Activated effector memory CD4-positive, alpha-beta T cell treated with Interleukin-2 at 50 U/mL for 16 hours (primary cell): ENCODE data around the gene PYY.
"Not testable (repeated sequence)": the region's sequence is repeated elsewhere in the genome, so short reads cannot be mapped to it uniquely, and the experiment has no call there.

Experiments used
- DNase-seq: peaks from one replicate; pipeline ENCODE4 v3.0.0-alpha.2; 2020

Gene PYY

DNA sequence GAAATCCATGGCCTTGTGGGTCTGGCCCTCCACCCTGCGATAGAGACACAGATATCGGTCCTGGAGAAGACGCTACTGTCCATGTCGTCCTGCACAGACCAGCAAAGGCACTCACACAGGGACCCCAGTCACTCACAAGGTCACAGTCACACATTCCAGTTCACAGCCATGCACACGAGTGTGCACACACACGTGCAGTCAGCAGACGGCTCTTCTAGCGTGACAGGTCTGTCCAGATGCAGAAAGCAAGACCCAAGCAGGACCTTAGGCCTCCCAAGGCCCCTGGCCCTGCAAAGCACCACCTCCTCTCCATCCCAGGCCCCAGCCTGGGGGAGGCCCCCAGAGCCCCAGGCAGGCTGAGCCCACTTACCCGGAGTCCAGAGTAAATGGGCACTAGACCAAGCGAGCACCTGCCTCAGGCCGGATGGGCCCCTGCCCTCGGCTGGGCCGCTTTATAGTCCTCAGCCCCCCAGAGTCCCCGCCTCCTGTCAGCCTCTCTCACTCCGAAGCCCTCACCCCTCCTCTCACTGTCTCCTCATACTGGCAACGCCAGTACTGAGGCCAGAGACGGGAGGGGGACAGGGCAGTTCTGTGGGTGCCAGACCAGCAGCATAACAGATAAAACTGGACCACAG lies 11.6 kb downstream of the PYY start, which contains the start of gene PPY:
Gene PPY (minus strand): TSS at position 426 of the 635 bp plus-strand sequence. CDS start 822 bp downstream, outside the sequence.
- no peak for DNase-seq

DNA sequence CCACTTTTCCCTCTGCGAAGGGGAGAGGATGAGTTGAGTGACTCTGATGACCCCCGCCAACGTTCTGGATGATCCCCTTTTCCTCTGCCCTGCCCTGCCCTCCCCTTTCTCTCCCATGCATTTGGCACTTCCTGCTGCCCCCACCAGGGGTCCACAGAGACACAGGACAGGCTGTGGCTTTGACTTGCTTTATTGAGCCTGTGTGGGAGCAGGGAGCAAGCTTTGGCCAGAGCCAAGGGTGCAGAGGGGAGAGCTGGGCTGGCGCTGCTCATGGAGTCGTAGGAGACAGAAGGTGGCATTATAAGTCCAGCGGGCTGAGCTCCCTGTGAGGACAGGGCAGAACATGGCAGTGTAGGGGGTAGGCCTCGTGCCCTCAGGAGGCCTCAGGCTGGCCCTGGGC lies 13.1 kb downstream of the PYY start:
- no peak for DNase-seq

DNA sequence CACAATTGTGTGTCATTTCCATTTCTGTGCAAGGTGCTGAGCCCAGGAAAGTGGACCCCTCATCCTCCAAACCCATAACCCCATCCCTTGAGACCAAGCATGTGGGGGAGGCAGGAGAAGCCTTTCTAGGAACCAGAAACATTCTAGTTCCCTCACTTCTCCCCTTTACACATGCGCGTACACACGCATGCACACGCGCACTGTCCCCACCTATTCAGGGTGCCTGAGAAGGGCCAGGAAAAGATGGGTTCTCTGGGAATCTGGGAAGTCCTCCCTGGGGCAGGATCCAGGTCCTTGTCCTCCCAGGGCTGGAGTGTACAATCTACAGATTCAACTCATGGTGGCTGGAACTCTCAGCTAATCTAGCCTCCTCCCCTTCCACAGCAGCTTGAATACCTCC lies 13.9 kb downstream of the PYY start:
- DNase-seq, result no peak

DNA sequence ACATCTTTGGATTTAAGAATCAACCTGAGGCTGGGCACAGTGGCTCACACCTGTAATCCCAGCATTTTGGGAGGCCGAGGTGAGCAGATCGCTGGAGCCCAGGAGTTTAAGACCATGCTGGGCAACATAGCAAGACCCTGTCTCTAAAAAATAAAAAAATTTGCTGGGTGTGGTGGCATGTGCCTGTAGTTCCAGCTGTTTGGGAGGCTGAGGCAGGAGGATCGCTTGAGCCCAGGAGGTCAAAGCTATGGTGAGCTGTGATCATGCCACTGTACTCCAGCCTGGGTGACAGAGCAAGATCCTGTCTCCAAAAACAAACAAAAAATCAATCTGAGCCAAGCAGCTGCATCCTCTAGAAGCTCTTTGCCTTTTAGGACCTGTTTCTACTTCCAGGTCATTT lies 14.3 kb downstream of the PYY start:
- DNase-seq, result not testable (repeated sequence)

DNA sequence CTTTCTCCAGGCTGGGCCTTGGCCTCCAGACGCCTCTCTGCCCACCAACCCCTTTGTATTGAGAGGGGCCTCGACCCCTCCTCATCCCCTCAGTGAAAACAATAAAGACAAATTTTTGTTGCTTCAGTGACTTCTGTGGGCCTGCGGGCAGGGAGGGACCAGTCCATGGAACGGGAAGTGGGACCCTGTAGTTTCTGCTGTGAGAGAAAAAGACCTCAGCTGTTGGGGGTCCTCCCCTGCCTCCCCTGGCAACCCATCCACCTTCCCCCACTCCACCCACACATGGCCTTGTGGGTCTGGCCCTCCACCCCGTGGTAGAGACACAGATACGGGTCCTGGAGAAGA lies 14.9 kb downstream of the PYY start:
- no peak for DNase-seq

DNA sequence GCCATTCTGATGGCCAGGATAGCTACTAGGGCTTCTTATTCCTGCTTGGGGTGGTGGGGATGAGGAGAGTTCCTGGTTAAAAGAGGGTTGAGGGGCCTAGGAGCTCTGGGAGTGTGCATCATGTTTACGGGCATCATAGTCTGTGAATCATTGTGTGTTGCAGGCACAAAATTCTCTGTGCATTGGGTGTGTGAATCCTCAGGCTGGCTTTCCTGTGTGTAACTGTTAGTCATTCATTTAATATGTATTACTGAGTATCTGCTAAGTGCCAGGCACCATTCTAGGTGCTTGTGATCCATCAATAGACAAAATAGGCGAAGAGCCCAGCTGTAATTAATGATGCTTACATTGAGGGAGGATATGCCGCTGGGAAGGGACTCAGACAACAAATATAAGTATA lies 17.3 kb downstream of the PYY start:
- DNase-seq, result no peak

DNA sequence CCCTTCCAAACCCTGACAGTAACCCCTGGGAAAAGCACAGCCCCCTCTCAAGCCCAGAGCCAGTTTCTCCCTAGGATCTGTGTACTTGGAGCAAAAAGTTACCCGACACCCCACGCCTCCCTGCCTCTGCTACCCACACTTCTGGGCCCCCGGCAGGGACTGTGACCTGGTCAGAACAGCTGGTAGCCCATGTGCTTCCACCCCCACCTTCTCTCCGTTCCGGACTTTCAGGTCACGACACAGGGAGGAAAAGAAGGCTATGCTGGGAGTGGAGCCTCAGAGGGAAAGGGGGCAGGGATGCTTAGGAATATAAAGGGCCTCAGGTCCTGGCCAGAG lies 17.8 kb downstream of the PYY start:
- DNase-seq, result no peak

DNA sequence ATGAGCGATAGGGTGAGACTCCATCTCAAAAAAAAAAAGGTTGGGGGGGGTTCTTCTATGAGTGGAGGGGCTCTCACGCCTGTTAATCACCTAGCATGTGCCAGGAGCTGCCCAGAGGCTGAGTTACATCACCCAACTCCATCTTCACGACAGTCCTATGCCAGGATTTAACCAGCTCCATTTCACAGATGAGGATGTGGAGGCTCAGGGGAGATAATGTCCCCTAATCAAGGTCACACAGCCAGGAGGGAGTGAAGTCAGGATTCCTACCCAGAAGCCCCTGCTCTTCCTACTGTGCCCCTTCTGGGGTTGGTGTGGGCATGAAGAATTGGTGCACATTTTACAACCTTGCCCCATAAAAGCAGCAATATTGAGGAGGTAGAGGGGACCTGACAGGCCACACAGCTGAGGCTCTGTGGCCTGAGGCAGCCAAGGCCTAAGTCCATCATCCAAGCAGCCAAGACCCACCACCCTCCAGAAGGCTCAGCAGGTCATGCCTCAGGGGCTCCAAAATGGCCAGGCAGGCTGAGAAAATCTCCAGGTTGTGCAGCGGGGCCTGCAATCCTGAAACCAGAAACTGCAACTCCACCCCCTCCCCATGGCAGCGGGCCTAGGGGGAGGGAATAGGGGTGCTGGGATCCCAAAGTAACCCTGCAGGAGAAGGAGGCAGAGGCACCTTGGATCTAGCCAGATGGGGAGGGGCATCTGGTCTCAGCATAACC lies 18.4 kb downstream of the PYY start:
- no peak for DNase-seq

DNA sequence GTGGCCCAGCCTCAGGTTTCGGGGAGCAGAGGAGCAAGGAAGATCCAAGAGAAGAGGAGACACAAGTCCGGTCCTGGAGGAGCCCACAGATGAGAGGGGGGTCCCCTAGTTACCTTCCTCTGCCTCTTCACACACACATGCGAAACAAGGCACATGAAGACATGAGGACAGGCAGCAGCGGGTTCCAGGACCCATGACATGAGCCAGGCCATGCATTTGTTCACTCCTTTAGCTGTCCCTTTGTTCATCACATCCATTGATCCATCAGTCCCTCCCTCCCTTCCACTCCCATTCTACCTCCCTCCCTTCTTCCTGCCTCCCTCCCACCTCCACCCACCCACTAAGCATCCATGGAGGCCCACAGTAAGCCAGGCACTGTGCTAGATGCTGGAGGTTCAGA lies 20.8 kb downstream of the PYY start:
- no peak for DNase-seq

DNA sequence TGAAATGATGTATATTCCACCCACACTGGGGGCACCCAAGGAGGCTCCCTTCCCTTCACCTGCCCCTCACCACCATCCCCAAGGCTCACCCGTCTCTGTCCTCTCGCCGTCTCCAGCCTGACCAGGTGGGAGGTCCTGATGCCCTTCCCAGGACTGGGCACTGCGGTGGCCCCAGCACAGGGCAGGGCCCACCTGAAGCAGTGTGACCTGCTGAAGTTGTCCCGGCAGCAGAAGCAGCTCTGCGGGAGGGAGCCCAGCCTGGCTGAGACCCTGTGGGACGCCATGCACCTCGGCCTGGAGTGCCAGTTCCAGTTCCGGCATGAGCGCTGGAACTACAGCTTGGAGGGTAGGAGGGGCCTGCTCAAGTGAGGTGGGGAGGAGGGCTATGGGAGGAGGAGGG lies 21.4 kb downstream of the PYY start:
- no peak for DNase-seq

DNA sequence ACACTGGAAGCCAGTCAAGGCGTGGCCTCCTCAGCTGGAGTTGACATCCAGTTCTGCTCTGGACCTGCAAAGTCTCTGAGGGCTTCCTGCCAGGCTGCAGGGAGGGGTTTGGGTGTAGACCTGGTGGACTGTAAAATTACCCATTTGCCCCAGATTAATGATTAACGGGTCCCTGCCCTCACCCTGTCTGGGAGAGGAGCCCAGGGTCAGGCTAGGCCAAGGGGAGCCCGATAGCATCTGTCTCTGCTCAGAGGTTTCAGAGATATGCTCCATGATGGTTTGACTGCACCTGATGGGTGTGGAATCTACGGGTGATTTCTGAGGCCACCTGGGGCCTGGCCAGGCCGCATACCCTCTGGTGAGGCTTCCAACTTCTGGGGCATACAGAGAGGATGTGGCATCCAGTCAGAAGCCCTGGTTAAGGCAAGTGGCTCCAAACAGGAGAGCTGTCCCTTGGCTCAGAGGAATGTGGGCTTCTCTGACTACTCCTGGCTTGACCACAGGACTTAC lies 22.6 kb downstream of the PYY start:
- DNase-seq, result no peak

DNA sequence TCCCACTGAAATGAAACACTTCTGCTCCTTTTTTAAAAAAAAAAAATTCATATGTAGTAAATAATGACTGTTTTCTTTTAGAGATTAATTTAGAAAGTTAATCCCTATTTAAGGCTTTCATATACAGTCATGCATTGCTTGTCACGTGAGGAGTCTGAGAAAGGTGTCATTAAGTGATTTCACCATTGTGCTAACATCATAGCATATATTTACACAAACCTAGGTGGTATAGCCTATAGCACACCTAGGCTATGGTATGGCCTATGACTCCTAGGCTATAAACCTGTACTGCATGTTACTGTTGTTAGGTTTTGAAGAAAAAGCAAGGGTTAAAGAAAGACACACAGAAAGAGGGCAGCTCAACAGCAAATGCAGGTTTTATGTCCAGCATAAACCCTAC lies 25.1 kb downstream of the PYY start:
- DNase-seq, result no peak

DNA sequence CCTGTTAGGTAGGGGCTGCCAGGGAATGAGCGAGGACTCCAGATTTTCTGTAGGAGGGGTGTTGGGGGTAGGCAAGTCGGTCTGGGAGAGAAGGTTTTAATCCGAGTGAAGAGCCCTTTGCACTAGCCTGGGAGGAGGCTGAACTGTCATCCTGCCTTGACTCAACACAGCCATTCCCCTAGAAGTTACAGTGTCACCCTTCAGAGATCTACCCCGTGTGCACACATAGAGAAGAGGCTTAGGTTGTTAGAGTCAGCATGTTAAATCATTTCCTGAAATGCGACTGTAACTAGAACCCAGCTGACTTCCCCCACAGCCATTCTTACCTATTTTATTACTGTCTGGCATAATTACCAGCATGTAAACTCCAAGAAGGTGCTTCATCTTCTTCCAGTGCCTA lies 25.8 kb downstream of the PYY start:
- DNase-seq, result not testable (repeated sequence)

DNA sequence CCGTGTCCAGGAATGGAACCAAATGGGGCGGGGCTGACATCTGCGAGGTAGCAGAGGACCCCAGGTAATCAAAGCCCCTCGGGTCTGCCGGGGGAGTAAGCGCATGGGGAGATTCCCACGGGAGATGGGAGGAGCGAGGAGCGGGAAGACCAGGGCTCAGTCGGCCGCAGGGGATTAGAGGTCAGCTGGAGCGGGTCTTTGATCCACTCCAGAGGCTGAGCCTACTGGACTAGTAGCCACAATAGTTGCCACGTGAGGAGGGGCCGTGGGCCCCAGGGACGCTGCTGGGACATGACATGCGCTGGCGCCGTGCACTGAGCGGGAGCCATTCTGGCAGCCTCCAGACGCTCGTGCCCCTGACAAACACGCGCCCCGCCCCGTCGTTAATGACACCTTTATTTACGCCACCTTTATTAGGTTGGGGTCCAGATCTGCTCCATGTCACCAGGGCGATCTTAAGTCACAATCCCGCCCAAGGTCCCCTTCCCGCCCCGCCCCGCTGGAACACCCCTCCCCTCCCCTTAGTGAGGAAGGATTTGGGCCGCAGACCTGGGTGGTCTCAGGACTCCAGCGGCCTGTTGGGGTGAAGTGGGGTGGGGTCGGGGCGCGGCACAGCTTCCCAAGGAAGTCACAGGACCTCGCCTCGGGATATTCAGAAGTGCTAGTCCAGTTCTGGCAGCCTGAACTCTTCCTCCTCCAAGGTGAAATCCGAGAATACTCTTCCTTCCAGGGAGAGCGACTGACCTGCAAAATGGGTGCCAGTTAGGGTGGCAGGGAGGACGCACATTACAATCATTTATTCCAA lies 26.5 kb downstream of the PYY start:
- no peak for DNase-seq

DNA sequence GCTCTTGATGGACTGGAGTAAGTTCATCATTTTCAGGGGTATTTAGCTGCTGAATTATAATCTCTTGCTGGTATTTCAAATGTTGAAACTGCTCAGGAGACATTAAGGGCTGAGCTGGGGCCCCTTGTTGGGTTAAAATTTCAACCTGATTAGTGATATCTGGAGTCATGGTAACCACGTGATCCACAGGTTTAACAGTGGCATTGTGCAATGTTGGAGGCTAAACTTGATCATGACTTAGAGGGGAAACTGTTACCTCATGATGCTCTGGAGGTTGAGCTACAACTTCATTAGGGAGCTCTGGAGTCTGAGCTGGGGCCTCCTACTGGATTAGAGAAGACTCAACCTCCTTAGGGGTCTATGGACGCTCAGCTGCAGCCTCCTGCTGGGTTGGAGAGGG lies 29.2 kb downstream of the PYY start:
- no peak for DNase-seq

DNA sequence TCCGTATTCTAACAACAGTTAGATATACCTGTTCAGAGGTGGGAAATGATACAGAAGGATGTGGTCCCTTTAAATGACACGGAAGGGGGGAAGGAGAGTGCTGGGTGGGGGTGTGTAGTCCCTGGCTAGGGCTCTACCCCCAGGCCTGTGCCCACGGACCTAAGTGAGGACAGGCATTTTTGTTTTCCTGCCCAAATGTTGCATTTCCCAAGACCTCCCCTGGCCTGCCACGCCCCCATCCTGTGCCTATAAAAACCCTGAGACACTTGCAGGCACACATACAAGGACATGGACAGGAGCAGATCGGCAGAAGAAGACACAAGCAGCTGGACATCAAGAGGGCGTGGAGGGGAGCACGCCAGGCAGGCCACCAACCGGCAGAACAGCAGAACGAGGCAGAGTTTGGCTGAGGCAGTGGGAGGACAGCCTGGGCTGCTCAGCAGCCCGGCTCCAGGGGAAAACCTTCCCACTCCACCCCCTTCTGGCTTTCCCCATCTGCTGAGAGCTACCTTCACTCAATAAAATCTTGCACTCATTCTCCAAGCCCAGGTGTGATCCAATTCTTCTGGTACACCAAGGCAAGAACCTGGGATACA lies 33.1 kb downstream of the PYY start:
- no peak for DNase-seq

DNA sequence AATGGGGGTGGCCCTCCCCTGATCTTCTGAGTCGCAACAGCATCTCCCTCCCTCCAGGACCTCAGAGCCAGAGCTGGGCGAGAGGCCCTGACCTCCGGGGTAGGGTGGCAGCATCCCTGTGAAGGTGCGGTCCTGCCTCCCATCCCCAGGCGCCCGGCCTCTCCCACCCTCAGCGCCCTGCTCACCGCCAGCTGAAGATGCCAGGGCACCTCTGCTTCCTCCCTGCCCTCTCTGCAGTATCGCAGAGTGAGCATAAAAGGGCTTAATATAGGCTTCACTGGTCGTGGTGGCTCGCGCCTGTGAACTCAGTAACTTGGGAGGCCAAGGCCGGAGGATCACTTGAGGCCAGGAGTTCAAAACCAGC lies 35.7 kb downstream of the PYY start:
- no peak for DNase-seq

DNA sequence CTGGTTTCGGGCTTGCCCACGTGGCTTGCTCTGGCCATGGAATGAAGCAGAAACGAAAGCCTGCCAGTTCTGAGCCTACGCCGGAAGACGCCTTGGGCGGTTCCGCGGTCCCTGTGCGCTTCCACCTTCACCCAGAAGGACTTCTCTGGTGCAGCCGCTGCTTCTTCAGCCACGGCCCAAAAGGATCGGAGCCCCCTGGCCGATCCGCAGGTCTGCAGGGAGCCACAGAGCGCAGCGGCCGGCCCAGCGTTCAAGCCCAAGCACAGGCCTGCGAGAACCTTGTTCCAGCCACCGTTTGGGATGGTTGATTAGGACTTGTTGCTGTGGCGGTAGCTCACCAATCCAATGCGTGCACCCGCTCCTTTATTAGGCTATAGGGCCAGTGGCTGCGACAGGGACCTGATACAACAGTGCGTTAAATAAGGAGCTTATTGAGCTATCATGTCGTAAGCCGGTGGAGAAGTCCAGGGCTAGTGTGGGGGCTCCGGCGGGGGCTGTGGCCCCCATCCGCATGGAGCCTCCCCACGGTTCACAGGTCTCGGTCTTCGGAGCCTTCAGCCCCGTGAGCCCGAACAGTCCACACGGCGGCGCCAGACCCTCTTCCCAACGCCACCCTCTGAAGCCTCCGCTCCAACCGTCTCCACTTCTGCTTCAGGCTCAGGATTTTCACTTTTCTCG lies 36.3 kb downstream of the PYY start:
- peak; percentile 30 for DNase-seq

DNA sequence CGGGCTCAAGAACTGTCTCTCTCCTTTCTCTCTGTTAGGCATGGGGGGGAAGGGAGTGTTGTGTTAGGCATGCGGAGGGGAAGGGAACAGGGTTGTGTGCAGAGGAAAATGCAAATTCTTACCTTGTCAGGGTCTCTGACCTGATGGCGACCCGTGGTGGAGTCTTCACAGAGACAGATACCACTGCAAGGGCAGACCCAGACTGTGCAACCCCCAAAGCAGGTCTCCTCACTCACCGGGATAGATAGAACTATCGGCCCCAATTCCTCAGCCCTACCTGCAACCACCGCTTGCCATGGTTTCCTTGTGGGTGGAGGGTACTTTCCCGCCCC lies 36.8 kb downstream of the PYY start:
- DNase-seq, result no peak

DNA sequence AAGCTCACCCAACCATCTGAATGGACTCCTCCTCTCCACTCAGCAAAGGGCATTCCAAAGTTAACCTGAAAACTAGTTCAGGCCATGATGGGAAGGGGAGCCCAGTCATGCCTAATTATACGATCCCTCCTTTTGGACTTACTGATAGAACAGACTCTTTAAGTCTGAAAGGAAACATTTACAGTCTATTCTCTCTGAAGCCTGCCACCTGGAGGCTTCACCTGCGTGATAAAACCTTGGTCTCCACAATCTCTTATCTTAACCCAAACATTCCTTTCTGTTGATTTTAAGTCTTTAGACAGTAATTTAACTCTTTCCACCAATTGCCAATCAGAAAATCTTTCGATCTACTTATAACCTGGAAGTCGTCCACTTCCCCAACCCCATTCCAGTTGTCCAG lies 37.4 kb downstream of the PYY start:
- DNase-seq, result no peak

DNA sequence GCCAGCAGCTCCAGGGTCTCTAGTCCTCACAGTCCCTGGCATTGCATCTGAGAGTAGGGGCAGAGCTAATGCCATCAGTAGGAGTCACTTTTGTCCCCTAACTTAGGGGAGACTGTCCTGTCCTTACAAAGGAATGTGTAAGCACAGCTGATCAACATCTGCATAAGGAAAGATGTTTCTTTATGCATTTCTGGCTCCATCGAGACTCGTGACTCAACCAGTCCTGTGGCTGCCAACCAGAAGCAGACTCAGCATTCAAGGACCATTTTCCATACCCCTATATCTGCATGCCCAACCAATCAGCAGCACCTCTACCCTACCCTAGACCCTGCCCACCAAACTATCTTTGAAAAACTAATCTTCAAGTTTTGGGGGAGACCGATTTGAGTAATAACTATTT lies 38.2 kb downstream of the PYY start:
- DNase-seq, result no peak

DNA sequence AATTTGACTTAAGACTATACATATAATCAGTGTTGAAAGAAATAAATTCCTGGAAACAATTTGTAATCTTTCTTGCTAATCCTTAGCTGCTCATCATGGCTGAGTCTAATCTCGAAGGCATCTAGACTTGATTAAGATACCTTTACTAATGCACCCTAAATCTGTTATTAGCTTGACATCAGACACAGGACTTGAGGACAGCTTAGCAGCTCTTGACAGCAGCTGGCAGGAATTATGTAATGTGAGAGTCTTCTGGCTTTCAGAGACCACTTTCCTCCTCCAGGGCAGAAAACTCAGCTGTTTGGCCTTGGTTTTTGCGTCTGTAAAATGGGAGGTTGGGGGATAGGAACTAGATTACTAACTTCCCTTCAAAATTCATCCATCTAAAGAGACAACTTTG lies 39.3 kb downstream of the PYY start:
- no peak for DNase-seq

DNA sequence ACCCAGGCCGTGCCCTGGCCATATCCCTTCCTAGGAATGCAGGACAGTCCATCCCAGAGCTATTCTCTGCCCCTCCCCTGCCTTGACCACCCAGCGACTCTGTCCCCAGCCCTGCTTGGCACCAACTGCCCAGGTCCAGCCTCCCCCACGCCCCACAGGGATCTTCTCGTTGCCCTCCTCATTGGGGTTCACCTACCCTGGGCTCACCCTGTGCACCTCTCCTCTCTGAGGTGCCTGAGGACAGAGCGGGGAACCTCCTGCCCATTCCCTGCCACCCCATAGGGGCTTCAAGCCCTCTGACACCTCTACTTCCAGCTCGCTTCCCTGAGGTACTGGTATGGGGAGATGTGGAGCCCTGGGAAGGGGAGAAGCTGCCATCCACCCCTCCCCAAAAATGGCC lies 40.2 kb downstream of the PYY start:
- DNase-seq, result no peak
